OCI-LY1 (cell line): Measurements from ENCODE around the gene ENO3.
A peak's percentile ranks its signal among the peaks of the same experiment; 100 is the strongest.

ENCODE experiments used
- H2AFZ ChIP-seq: fragments of 200-600 bp; sonication (generic), shearing (Covaris generic); 2 replicates; pipeline ENCODE4 v1.6.0; 2014; ENCODE audit warnings: antibody characterized with exemption, mild to moderate bottlenecking, low read length
- H3F3A ChIP-seq: fragments of 200-600 bp; sonication (generic), shearing (Covaris generic); 2 replicates; pipeline ENCODE4 v1.6.0; 2014; ENCODE audit warnings: mild to moderate bottlenecking, antibody characterized with exemption, low read length, moderate library complexity; ENCODE audit not compliant: insufficient read depth
- H3K27ac ChIP-seq: fragments of 200-600 bp; sonication (generic); 2 replicates; pipeline ENCODE4 v1.5.1; 2014; ENCODE audit warnings: low read length, mixed run types, mild to moderate bottlenecking, low read depth; ENCODE audit not compliant: poor library complexity, severe bottlenecking
- H3K27me3 ChIP-seq: fragments of 200-600 bp; sonication (generic); 2 replicates; pipeline ENCODE4 v1.6.0; 2014; ENCODE audit warnings: antibody characterized with exemption, mild to moderate bottlenecking, low read length, moderate library complexity; ENCODE audit not compliant: insufficient read depth
- H3K36me3 ChIP-seq: fragments of 200-600 bp; sonication (generic); 2 replicates; pipeline ENCODE4 v1.6.1; 2014; ENCODE audit warnings: mild to moderate bottlenecking, antibody characterized with exemption, low read length, moderate library complexity, mixed read lengths; ENCODE audit not compliant: insufficient read depth
- H3K4me1 ChIP-seq: fragments of 200-600 bp; sonication (generic); 2 replicates; pipeline ENCODE4 v1.5.1; 2014; ENCODE audit warnings: mild to moderate bottlenecking, low read length, moderate library complexity; ENCODE audit not compliant: insufficient read depth, severe bottlenecking
- H3K4me2 ChIP-seq: fragments of 200-600 bp; sonication (generic), shearing (Covaris generic); 2 replicates; pipeline ENCODE4 v1.6.1; 2014; ENCODE audit warnings: low read length
- H3K4me3 ChIP-seq: fragments of 200-600 bp; sonication (generic); 2 replicates; pipeline ENCODE4 v1.5.1; 2014; ENCODE audit warnings: low read length, low read depth, mild to moderate bottlenecking, mixed read lengths; ENCODE audit not compliant: poor library complexity, severe bottlenecking
- H3K79me2 ChIP-seq: fragments of 200-600 bp; shearing (Covaris generic); 2 replicates; pipeline ENCODE4 v1.6.1; 2016; ENCODE audit warnings: mixed run types, low read length, mixed read lengths; ENCODE audit not compliant: insufficient read depth
- H3K9ac ChIP-seq: fragments of 200-600 bp; sonication (generic), shearing (Covaris generic); 2 replicates; pipeline ENCODE4 v1.6.1; 2014; ENCODE audit warnings: mild to moderate bottlenecking, low read length, mixed read lengths
- H3K9me2 ChIP-seq: fragments of 200-600 bp; sonication (generic), shearing (Covaris generic); 2 replicates; pipeline ENCODE4 v1.6.1; 2014; ENCODE audit warnings: low read depth, mild to moderate bottlenecking, low read length, mixed read lengths
- H3K9me3 ChIP-seq: fragments of 200-600 bp; shearing (Covaris generic); 2 replicates; pipeline ENCODE4 v1.6.1; 2014; ENCODE audit warnings: low read length, mixed read lengths
- H4K20me1 ChIP-seq: fragments of 200-600 bp; sonication (generic), shearing (Covaris generic); 2 replicates; pipeline ENCODE4 v1.6.0; 2016; ENCODE audit warnings: mild to moderate bottlenecking, low read length; ENCODE audit not compliant: insufficient read depth
- CTCF ChIP-seq: fragments of 200-600 bp; sonication (generic), shearing (Covaris generic); IDR thresholded peaks from 2 replicates; pipeline ENCODE4 v1.5.1; 2017; ENCODE audit warnings: mild to moderate bottlenecking, antibody characterized with exemption, low read length, moderate library complexity, mixed read lengths
- EZH2 ChIP-seq: fragments of 200-600 bp; sonication (generic), shearing (Covaris generic); IDR thresholded peaks from 2 replicates; pipeline ENCODE4 v1.8.0; 2017; ENCODE audit warnings: borderline replicate concordance, mixed run types, mild to moderate bottlenecking, antibody characterized with exemption, low read length, moderate library complexity, mixed read lengths

The ENO3 gene

GRCh38 chr17:4998732-4999429, 48.0 kb downstream of the ENO3 start:
- no peaks in the 10 kb centered on the region for H4K20me1 ChIP-seq
- no peaks in the 10 kb centered on the region for H3K79me2 ChIP-seq
- peaks cover 16% of the 10 kb centered on the region for H3K36me3 ChIP-seq
- H3K9ac ChIP-seq, result peak overlapping the region; percentile 96
- H3K4me3 ChIP-seq, result peak overlapping the region; percentile 96
- H3F3A ChIP-seq, result no peaks in the 10 kb centered on the region
- H2AFZ ChIP-seq, result no peak overlapping the region
- peak overlapping the region; percentile 93 for H3K4me2 ChIP-seq
- TF ChIP-seq EZH2, result no peak
- no peak for TF ChIP-seq CTCF
- H3K9me3 ChIP-seq, result no peaks in the 10 kb centered on the region
- no peaks in the 10 kb centered on the region for H3K9me2 ChIP-seq
- peaks cover 21% of the 10 kb centered on the region for H3K4me1 ChIP-seq
- H3K27ac ChIP-seq, result peak overlapping the region; percentile 27
- no peaks in the 10 kb centered on the region for H3K27me3 ChIP-seq

DNA sequence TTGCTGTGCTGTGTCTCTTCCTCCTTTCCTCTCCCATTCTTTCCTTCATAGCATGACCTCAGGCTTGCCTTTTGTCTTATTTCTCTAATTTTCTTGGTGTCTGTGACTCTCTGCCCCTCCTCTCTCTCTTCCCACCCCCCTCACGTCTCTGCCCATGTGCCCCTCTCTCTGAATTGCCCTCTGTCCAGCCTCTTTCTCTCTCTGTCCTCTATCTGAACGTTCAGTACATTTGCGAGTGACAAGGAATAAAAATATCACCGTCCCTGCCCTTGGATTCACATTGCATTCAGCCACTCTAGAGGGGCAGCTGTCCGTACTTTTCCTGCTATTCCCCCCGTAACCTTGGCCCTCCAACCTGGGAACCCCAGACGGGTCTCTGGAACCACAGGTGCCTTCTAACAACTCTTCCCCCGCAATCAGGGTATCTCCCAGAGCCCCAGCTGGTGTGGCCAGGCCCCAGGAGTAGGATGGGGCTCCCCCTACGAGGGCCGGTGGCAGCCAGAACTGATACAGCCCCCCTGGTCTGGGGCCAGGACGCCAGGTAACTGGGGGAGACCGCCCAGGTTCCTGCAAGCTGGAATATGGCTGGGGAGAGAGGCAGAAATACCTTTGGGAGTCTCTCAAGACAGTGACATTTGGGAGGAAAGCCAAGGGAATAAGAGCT, 48.6 kb downstream of the ENO3 start:
- Histone ChIP-seq H3K36me3 (peaks cover 22% of the 10 kb centered on the region), H3K9ac (peak overlapping the region; percentile 96; the same call in 1 of the 2 replicates), H3K4me2 (peak overlapping the region; percentile 93), H3K27ac (peak overlapping the region; percentile 27), H3K9me2 (no peaks in the 10 kb centered on the region), H3K79me2 (no peaks in the 10 kb centered on the region), H3K9me3 (no peaks in the 10 kb centered on the region), H3K4me3 (peak overlapping the region; percentile 96), H3F3A (no peaks in the 10 kb centered on the region), H2AFZ (no peak overlapping the region), H3K27me3 (no peaks in the 10 kb centered on the region), H3K4me1 (peaks cover 21% of the 10 kb centered on the region), H4K20me1 (no peaks in the 10 kb centered on the region)
- TF ChIP-seq EZH2, result no peak
- TF ChIP-seq CTCF, result no peak

- no peak overlapping the region for H3K27ac ChIP-seq
- H3K4me3 ChIP-seq, result no peak overlapping the region
- no peaks in the 10 kb centered on the region for H3K9me2 ChIP-seq
- TF ChIP-seq EZH2 (no peak), CTCF (no peak)
- H3K79me2 ChIP-seq, result no peaks in the 10 kb centered on the region
- H3K27me3 ChIP-seq, result no peaks in the 10 kb centered on the region
- H3K4me2 ChIP-seq, result no peak overlapping the region
- no peaks in the 10 kb centered on the region for H4K20me1 ChIP-seq
- H3K9me3 ChIP-seq, result no peaks in the 10 kb centered on the region
- no peaks in the 10 kb centered on the region for H3F3A ChIP-seq
- peaks cover 29% of the 10 kb centered on the region for H3K36me3 ChIP-seq
- H3K4me1 ChIP-seq, result peaks cover 21% of the 10 kb centered on the region
- H3K9ac ChIP-seq, result no peak overlapping the region
- no peak overlapping the region for H2AFZ ChIP-seq
Observed at GRCh38 chr17:5000237-5000639, 49.3 kb downstream of the ENO3 start.
